ENCODE data around the gene ITGAE. TPM values are rescaled to one million over a fixed set of nuclear protein-coding genes. Genes with fewer than 3 reads are reported as not detected.

Gene ITGAE
- total RNA-seq, 1 experiment from 2014 or later: 14.7 TPM

GRCh38 chr17:3724378-3725077 lies 76.5 kb downstream of the ITGAE start:
- peak overlapping the region; percentile 51 for H3K27ac Mint-ChIP-seq (ENCODE audit: unreplicated experiment)
- intact Hi-C loops (cut with micrococcal nuclease; ENCODE audit: unreplicated experiment): no loop called here
- no peak for TF ChIP-seq CTCF (IDR thresholded peaks at IDR 0.05; ENCODE audit: unreplicated experiment)
- CTCF ChIA-PET: interaction anchor here (1.1 kb wide), 1 partner anchor 13 kb away, joined by 4 read pairs; no protein-coding TSS in a partner anchor
- H3K4me3 Mint-ChIP-seq (ENCODE audit: low read depth, unreplicated experiment): peak overlapping the region; percentile 88
- no peak for DNase-seq
- peaks cover 20% of the 10 kb centered on the region for H3K4me1 Mint-ChIP-seq (ENCODE audit: low read depth, unreplicated experiment)
- H3K27me3 Mint-ChIP-seq (ENCODE audit: unreplicated experiment): no peaks in the 10 kb centered on the region
- H3K9me3 Mint-ChIP-seq (ENCODE audit: low read depth, unreplicated experiment): no peaks in the 10 kb centered on the region
- BruUV-seq (replicated peaks): no TSS peak
- peaks cover 54% of the 10 kb centered on the region for H3K36me3 Mint-ChIP-seq (ENCODE audit: insufficient read depth, unreplicated experiment)

GRCh38 chr17:3723556-3724377 lies 77.2 kb downstream of the ITGAE start, which contains the start of gene HASPIN:
Gene HASPIN (plus strand): TSS chr17:3723903. CDS start chr17:3723936, 33 bp downstream.
- CTCF ChIA-PET: interaction anchor here (0.8 to 1.1 kb wide), 2 partner anchors 14 to 31 kb away, joined by 3 to 4 read pairs; no protein-coding TSS in a partner anchor

GRCh38 chr17:3723188-3723555 lies 77.8 kb downstream of the ITGAE start:
- CTCF ChIA-PET: interaction anchor here (0.8 to 1.1 kb wide), 2 partner anchors 14 to 32 kb away, joined by 3 to 4 read pairs; no protein-coding TSS in a partner anchor
- H3K27me3 Mint-ChIP-seq (ENCODE audit: unreplicated experiment): no peaks in the 10 kb centered on the region
- no TSS peak for BruUV-seq (replicated peaks)
- H3K9me3 Mint-ChIP-seq (ENCODE audit: low read depth, unreplicated experiment): no peaks in the 10 kb centered on the region
- peaks cover 55% of the 10 kb centered on the region for H3K36me3 Mint-ChIP-seq (ENCODE audit: insufficient read depth, unreplicated experiment)
- peak overlapping the region; percentile 88 for H3K4me3 Mint-ChIP-seq (ENCODE audit: low read depth, unreplicated experiment)
- intact Hi-C loops (cut with micrococcal nuclease; ENCODE audit: unreplicated experiment): no loop called here
- no peak for DNase-seq
- peaks cover 20% of the 10 kb centered on the region for H3K4me1 Mint-ChIP-seq (ENCODE audit: low read depth, unreplicated experiment)
- no peak for TF ChIP-seq CTCF (IDR thresholded peaks at IDR 0.05; ENCODE audit: unreplicated experiment)
- peak overlapping the region; percentile 22 for H3K27ac Mint-ChIP-seq (ENCODE audit: unreplicated experiment)

More at GRCh38 chr17:3723556-3724377, 77.2 kb downstream of the ITGAE start, which contains the start of gene HASPIN:
- Mint-ChIP-seq H3K36me3 (ENCODE audit: insufficient read depth, unreplicated experiment) (peaks cover 50% of the 10 kb centered on the region), H3K27me3 (ENCODE audit: unreplicated experiment) (no peaks in the 10 kb centered on the region), H3K9me3 (ENCODE audit: low read depth, unreplicated experiment) (no peaks in the 10 kb centered on the region), H3K4me3 (ENCODE audit: low read depth, unreplicated experiment) (peak within 1 kb of the TSS; percentile 88), H3K4me1 (ENCODE audit: low read depth, unreplicated experiment) (peaks cover 20% of the 10 kb centered on the region), H3K27ac (ENCODE audit: unreplicated experiment) (peak within 1 kb of the TSS; percentile 51)
- intact Hi-C loops (cut with micrococcal nuclease; ENCODE audit: unreplicated experiment): no loop called here
- peak; percentile 86 for DNase-seq
- no peak for TF ChIP-seq CTCF (IDR thresholded peaks at IDR 0.05; ENCODE audit: unreplicated experiment)
- no TSS peak for BruUV-seq (replicated peaks)

- DNase-seq: no peak
- Mint-ChIP-seq H3K9me3 (ENCODE audit: low read depth, unreplicated experiment) (no peaks in the 10 kb centered on the region), H3K4me1 (ENCODE audit: low read depth, unreplicated experiment) (peaks cover 20% of the 10 kb centered on the region), H3K4me3 (ENCODE audit: low read depth, unreplicated experiment) (peak overlapping the region; percentile 88), H3K27me3 (ENCODE audit: unreplicated experiment) (no peaks in the 10 kb centered on the region), H3K27ac (ENCODE audit: unreplicated experiment) (peak overlapping the region; percentile 22), H3K36me3 (ENCODE audit: insufficient read depth, unreplicated experiment) (peaks cover 58% of the 10 kb centered on the region)
- TF ChIP-seq CTCF (IDR thresholded peaks at IDR 0.05; ENCODE audit: unreplicated experiment): no peak
- CTCF ChIA-PET: no interaction called here
- TSS peak; percentile 51 for BruUV-seq (replicated peaks)
- intact Hi-C loops (cut with micrococcal nuclease; ENCODE audit: unreplicated experiment): no loop called here
Measured at GRCh38 chr17:3722716-3723115, 78.3 kb downstream of the ITGAE start.
